ENCODE measurements around the gene SCP2.
"Not testable (repeated sequence)": the region's sequence is repeated elsewhere in the genome, so short reads cannot be mapped to it uniquely, and the experiment has no call there.

Gene SCP2

DNA sequence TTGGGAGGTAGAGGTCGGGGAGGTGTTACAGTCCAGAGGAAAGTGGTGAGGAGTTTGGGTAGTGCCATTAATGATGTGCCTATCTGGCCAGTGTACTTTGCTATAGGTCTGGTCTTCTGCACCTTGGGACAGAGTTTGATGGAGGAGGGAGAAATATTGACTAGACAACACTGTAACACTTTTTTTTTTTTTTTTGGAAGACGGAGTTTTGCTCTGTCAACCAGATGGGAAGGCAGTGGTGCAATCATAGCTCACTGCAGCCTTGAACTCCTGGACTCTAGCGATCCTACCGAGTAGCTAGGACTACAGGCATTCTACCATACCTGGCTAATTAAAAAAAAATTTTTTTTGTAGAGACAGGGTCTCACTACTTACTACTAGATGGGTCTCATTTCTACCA, 1.9 kb downstream of the SCP2 start:
- Histone ChIP-seq H3K36me3 (ENCODE audit: control insufficient read depth in 2 of 2, insufficient read depth in 2 of 2, low read length in 2 of 2) (peaks cover 0 to 2% of the 10 kb centered on the region in 2 donors), H3K9me3 (ENCODE audit: control insufficient read depth in 2 of 2, low read length in 2 of 2) (no peaks in the 10 kb centered on the region), H3K27me3 (ENCODE audit: control insufficient read depth in 2 of 2, insufficient read depth in 2 of 2, low read length in 2 of 2) (no peaks in the 10 kb centered on the region), H3K4me1 (ENCODE audit: control insufficient read depth in 2 of 2, insufficient read depth in 2 of 2, low read length in 2 of 2) (peaks cover 6 to 12% of the 10 kb centered on the region in 2 donors), H3K9ac (ENCODE audit: low read depth in 1 of 2, low read length in 2 of 2) (no peak overlapping the region), H3K4me3 (ENCODE audit: low read length in 2 of 2) (no peak overlapping the region), H3K27ac (ENCODE audit: low read depth in 2 of 2, low read length in 2 of 2) (no peak overlapping the region)

DNA sequence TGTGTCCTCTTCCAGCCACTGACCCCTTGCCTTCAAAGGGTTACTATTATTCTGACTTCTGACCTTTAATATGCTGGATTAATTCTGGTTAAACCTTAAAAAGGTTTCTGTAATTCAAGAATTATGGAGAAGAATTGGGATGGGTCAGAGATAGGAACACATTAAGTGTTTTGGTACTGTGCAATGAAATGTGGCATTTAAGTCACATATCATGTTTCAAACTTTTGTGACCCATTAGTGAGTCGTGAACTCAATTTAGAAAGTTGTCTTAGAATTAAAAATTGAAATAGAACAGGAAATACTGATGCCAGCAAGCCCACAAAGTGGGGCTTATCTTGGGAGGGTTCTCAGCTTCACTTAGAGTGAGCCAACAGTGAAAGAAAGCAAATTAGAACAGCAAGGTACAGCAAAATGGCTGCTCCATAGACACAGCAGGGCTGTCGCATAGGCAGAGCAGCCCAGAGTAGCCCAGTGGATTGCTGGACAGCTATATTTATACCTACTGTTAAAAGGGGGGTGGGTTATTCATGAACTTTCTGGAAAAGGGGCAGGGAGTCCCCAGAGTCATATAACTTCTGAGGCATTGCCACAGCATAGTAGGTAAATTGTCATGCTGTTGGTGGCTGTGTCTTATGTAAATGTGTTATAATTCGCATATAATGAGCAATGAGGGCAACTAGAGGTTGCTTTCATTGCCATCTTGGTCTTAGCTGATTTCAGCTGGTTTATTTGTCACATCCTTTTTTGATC, 10.5 kb downstream of the SCP2 start:
- Histone ChIP-seq H3K4me3 (ENCODE audit: low read length in 2 of 2) (no peak overlapping the region), H3K27ac (ENCODE audit: low read depth in 2 of 2, low read length in 2 of 2) (no peak overlapping the region)

DNA sequence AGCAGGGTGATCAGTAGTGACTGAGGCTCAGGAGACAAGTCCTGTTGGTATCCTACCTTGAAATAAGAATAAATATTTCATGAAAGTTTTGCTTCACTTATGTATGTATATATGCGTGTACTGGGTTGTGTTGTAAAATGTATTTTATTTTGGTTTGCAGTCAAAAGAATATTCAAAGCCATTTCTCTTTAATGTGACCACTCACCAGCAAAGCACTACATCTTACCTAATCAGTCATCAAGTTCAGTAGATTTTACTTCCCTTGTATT, 11.0 kb downstream of the SCP2 start:
- no peak overlapping the region for H3K4me3 ChIP-seq (ENCODE audit: low read length in 2 of 2)
- no peak overlapping the region for H3K9ac ChIP-seq (ENCODE audit: low read depth in 1 of 2, low read length in 2 of 2)
- H3K9me3 ChIP-seq (ENCODE audit: control insufficient read depth in 2 of 2, low read length in 2 of 2): no peaks in the 10 kb centered on the region
- H3K36me3 ChIP-seq (ENCODE audit: control insufficient read depth in 2 of 2, insufficient read depth in 2 of 2, low read length in 2 of 2): no peaks in the 10 kb centered on the region
- H3K27ac ChIP-seq (ENCODE audit: low read depth in 2 of 2, low read length in 2 of 2): no peak overlapping the region
- no peaks in the 10 kb centered on the region for H3K4me1 ChIP-seq (ENCODE audit: control insufficient read depth in 2 of 2, insufficient read depth in 2 of 2, low read length in 2 of 2)
- no peaks in the 10 kb centered on the region for H3K27me3 ChIP-seq (ENCODE audit: control insufficient read depth in 2 of 2, insufficient read depth in 2 of 2, low read length in 2 of 2)

More for the DNA sequence above, 10.5 kb downstream of the SCP2 start:
- Histone ChIP-seq H3K9me3 (ENCODE audit: control insufficient read depth in 2 of 2, low read length in 2 of 2) (no peaks in the 10 kb centered on the region), H3K27me3 (ENCODE audit: control insufficient read depth in 2 of 2, insufficient read depth in 2 of 2, low read length in 2 of 2) (no peaks in the 10 kb centered on the region), H3K4me1 (ENCODE audit: control insufficient read depth in 2 of 2, insufficient read depth in 2 of 2, low read length in 2 of 2) (no peaks in the 10 kb centered on the region), H3K9ac (ENCODE audit: low read depth in 1 of 2, low read length in 2 of 2) (no peak overlapping the region), H3K36me3 (ENCODE audit: control insufficient read depth in 2 of 2, insufficient read depth in 2 of 2, low read length in 2 of 2) (no peaks in the 10 kb centered on the region)

DNA sequence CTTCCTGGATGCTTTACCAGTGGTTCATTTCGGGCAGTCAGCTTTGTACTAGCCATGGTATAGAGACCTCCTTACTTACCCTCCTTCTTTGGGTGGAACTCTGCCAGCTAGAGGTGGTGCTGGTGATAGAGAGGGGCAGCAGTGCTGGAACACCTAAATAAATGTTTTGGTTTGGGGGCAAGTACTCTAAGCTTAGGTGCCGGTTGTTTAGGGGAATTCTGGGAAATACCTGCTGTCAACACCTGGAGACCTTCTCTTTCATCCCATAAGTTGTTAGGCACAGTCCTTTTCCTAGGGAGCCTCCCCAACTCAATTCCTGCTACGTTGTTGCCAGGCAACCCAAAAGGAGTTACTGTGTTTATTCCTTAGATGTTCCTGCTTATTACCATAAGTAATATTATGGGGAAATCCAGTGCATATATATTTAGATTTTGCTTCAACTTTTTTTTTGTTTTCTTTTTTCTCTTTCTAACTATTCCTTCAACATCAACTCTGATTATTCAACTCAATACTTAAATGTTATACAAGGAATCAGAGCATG, 16.9 kb downstream of the SCP2 start:
- H3K4me1 ChIP-seq (ENCODE audit: control insufficient read depth in 2 of 2, insufficient read depth in 2 of 2, low read length in 2 of 2): no peaks in the 10 kb centered on the region
- H3K36me3 ChIP-seq (ENCODE audit: control insufficient read depth in 2 of 2, insufficient read depth in 2 of 2, low read length in 2 of 2): no peaks in the 10 kb centered on the region
- H3K9ac ChIP-seq (ENCODE audit: low read depth in 1 of 2, low read length in 2 of 2): no peak overlapping the region
- no peak overlapping the region for H3K4me3 ChIP-seq (ENCODE audit: low read length in 2 of 2)
- H3K9me3 ChIP-seq (ENCODE audit: control insufficient read depth in 2 of 2, low read length in 2 of 2): no peaks in the 10 kb centered on the region
- H3K27ac ChIP-seq (ENCODE audit: low read depth in 2 of 2, low read length in 2 of 2): no peak overlapping the region
- no peaks in the 10 kb centered on the region for H3K27me3 ChIP-seq (ENCODE audit: control insufficient read depth in 2 of 2, insufficient read depth in 2 of 2, low read length in 2 of 2)

DNA sequence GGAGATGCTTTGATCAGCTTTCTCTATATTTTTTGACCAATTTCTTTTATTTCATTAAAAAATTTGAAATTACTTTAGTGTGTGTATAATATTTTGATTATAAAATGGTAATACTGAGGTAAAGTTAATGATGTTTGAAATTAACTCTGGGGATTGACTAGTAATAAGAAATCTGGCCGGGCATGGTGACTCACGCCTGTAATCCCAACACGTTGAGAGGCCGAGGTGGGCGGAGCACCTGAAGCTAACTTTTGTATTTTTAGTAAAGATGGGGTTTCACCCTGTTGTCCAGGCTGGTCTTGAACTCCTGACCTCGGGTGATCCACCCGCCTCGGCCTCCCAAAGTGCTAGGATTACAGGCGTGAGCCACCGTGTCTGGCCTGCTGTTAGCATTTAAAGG, 17.5 kb downstream of the SCP2 start:
- no peak overlapping the region for H3K27ac ChIP-seq (ENCODE audit: low read depth in 2 of 2, low read length in 2 of 2)
- H3K4me3 ChIP-seq (ENCODE audit: low read length in 2 of 2): no peak overlapping the region
- no peaks in the 10 kb centered on the region for H3K9me3 ChIP-seq (ENCODE audit: control insufficient read depth in 2 of 2, low read length in 2 of 2)
- H3K4me1 ChIP-seq (ENCODE audit: control insufficient read depth in 2 of 2, insufficient read depth in 2 of 2, low read length in 2 of 2): no peaks in the 10 kb centered on the region
- H3K36me3 ChIP-seq (ENCODE audit: control insufficient read depth in 2 of 2, insufficient read depth in 2 of 2, low read length in 2 of 2): peaks cover 0 to 2% of the 10 kb centered on the region in 2 donors
- H3K9ac ChIP-seq (ENCODE audit: low read depth in 1 of 2, low read length in 2 of 2): no peak overlapping the region
- no peaks in the 10 kb centered on the region for H3K27me3 ChIP-seq (ENCODE audit: control insufficient read depth in 2 of 2, insufficient read depth in 2 of 2, low read length in 2 of 2)

DNA sequence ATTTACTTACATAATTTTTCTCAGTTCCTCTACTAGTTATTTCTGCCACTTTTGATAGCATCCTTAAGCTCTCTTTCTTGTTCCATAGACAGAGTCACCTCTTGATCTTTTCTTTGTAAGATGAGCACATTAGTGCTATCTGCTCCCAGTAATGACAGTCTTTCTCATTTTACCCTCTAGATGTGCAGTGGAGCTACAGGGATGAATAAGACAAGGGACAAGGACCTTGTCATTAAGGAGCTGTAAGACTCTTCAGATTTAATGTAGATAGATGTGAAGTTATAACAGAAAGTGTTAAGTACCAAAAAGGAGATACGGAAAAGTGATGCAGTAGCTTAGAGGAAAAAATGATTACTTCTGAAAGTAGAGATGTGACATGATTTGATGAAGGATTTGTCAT, 20.4 kb downstream of the SCP2 start:
- H3K4me3 ChIP-seq (ENCODE audit: low read length in 2 of 2): no peak overlapping the region
- H3K9me3 ChIP-seq (ENCODE audit: control insufficient read depth in 2 of 2, low read length in 2 of 2): no peaks in the 10 kb centered on the region
- H3K4me1 ChIP-seq (ENCODE audit: control insufficient read depth in 2 of 2, insufficient read depth in 2 of 2, low read length in 2 of 2): no peaks in the 10 kb centered on the region
- no peak overlapping the region for H3K27ac ChIP-seq (ENCODE audit: low read depth in 2 of 2, low read length in 2 of 2)
- H3K9ac ChIP-seq (ENCODE audit: low read depth in 1 of 2, low read length in 2 of 2): no peak overlapping the region
- H3K27me3 ChIP-seq (ENCODE audit: control insufficient read depth in 2 of 2, insufficient read depth in 2 of 2, low read length in 2 of 2): no peaks in the 10 kb centered on the region
- peaks cover 5 to 7% of the 10 kb centered on the region in 2 donors for H3K36me3 ChIP-seq (ENCODE audit: control insufficient read depth in 2 of 2, insufficient read depth in 2 of 2, low read length in 2 of 2)

DNA sequence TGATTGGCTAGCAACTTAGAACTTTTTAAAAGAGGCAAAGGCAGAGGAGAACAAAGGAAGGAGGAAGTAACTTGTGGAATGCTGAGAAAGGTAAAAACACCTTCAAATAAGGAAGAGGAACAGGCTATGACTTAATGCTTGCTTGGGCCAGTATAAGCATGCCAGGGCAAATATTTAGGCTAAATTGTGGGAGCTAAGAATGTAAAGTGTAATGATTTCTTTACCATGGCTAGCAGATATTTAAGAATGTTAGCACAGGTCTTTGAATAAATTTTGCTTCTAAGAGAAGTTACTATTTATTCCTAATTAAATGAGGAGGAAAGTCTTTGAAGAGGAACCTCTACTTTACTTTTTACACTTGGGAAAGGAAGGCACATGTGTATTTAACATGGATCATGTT, 22.5 kb downstream of the SCP2 start:
- not testable (repeated sequence) for H3K9me3 ChIP-seq (ENCODE audit: control insufficient read depth in 2 of 2, low read length in 2 of 2); H3K4me1 ChIP-seq (ENCODE audit: control insufficient read depth in 2 of 2, insufficient read depth in 2 of 2, low read length in 2 of 2); H3K4me3 ChIP-seq (ENCODE audit: low read length in 2 of 2); H3K9ac ChIP-seq (ENCODE audit: low read depth in 1 of 2, low read length in 2 of 2); H3K27me3 ChIP-seq (ENCODE audit: control insufficient read depth in 2 of 2, insufficient read depth in 2 of 2, low read length in 2 of 2); H3K27ac ChIP-seq (ENCODE audit: low read depth in 2 of 2, low read length in 2 of 2)
- H3K36me3 ChIP-seq (ENCODE audit: control insufficient read depth in 2 of 2, insufficient read depth in 2 of 2, low read length in 2 of 2): peaks cover 5 to 10% of the 10 kb centered on the region in 2 donors

DNA sequence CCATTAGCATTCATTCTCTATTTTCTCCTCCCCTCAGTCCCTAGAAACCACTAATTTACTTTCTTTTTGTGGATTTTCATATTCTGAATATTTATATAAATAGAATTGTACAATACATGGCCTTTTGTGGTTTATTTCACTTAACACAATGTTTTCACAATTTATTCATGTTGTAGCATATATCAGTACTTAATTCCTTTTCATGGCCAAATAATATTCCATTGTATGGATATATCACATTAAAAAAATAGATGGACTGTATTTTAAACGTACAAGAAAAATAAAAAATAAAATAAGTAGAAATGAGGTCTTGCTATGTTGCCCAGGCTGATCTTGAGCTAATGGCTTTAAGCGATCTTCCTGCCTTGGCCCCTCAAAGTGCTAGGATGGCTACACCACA, 25.0 kb downstream of the SCP2 start:
- Histone ChIP-seq H3K27me3 (ENCODE audit: control insufficient read depth in 2 of 2, insufficient read depth in 2 of 2, low read length in 2 of 2) (no peaks in the 10 kb centered on the region), H3K4me3 (ENCODE audit: low read length in 2 of 2) (no peak overlapping the region), H3K9ac (ENCODE audit: low read depth in 1 of 2, low read length in 2 of 2) (no peak overlapping the region), H3K9me3 (ENCODE audit: control insufficient read depth in 2 of 2, low read length in 2 of 2) (no peaks in the 10 kb centered on the region), H3K4me1 (ENCODE audit: control insufficient read depth in 2 of 2, insufficient read depth in 2 of 2, low read length in 2 of 2) (peaks cover 3 to 4% of the 10 kb centered on the region in 2 donors), H3K36me3 (ENCODE audit: control insufficient read depth in 2 of 2, insufficient read depth in 2 of 2, low read length in 2 of 2) (peaks cover 5 to 10% of the 10 kb centered on the region in 2 donors), H3K27ac (ENCODE audit: low read depth in 2 of 2, low read length in 2 of 2) (no peak overlapping the region)

DNA sequence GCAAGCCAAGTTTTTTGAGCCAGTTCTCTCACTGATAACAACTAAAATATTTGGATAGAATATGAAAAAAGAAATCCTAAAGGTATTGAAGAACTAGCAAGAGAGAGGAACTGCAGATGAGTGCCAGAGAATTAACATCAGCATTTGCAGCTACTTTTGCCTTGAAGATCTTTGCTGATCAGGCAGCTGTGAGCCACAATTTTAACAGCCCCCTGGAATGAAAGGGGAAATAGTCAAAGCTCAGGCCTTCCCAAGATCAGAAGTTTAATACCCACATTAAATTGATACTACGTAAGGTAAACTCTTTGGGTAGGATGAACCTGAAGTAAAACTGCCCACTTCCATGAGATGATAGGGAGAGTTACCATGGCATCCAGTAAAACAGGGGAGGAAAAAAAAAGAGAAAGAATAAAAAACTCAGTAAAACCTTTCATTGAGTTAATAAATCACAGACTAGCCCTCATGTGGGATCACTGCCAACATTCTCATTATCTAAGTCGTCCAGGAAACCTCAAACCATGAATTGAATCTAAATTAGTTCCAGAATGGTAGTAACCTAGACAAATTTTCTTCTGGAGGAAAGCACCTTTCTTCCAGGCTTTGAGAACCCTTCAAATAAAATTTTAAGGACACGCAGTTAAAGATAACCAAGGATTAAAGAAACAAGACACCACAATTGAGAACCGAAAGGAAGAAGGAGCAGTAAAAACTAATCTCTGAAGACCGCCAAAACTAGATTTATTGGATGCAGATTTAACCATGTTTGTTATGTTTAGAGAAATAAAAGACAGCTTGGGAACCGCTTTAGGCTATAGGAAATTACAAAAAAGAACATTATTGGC, 28.3 kb downstream of the SCP2 start:
- H3K4me1 ChIP-seq (ENCODE audit: control insufficient read depth in 2 of 2, insufficient read depth in 2 of 2, low read length in 2 of 2): peaks cover 3 to 4% of the 10 kb centered on the region in 2 donors
- H3K9ac ChIP-seq (ENCODE audit: low read depth in 1 of 2, low read length in 2 of 2): no peak overlapping the region
- H3K27me3 ChIP-seq (ENCODE audit: control insufficient read depth in 2 of 2, insufficient read depth in 2 of 2, low read length in 2 of 2): no peaks in the 10 kb centered on the region
- peak overlapping the region in 1 of 2 donors; percentile 37 for H3K4me3 ChIP-seq (ENCODE audit: low read length in 2 of 2)
- H3K9me3 ChIP-seq (ENCODE audit: control insufficient read depth in 2 of 2, low read length in 2 of 2): no peaks in the 10 kb centered on the region
- peaks cover 5 to 11% of the 10 kb centered on the region in 2 donors for H3K36me3 ChIP-seq (ENCODE audit: control insufficient read depth in 2 of 2, insufficient read depth in 2 of 2, low read length in 2 of 2)
- peak overlapping the region in 1 of 2 donors; percentile 23 for H3K27ac ChIP-seq (ENCODE audit: low read depth in 2 of 2, low read length in 2 of 2)

DNA sequence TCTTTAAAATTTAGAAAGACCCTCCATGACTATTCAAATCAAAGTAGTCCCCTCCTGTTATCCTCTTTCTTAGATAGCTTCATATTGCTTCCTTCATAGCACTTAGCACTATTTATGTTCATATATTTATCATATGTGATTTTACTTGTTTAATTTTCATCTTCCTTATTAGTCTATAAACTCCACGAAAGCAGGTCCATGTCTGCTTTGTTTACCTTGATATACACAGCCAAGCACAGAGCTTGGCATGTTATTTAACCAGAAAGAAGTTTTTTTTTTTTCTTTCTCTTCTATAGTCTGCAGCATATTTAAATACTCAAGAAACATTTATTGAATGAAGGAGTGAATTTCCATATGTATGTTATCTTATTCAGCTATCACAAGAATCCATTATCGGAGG, 36.0 kb downstream of the SCP2 start:
- H3K4me3 ChIP-seq (ENCODE audit: low read length in 2 of 2): no peak overlapping the region
- H3K27ac ChIP-seq (ENCODE audit: low read depth in 2 of 2, low read length in 2 of 2): no peak overlapping the region
- peaks cover 0 to 10% of the 10 kb centered on the region in 2 donors for H3K36me3 ChIP-seq (ENCODE audit: control insufficient read depth in 2 of 2, insufficient read depth in 2 of 2, low read length in 2 of 2)
- H3K27me3 ChIP-seq (ENCODE audit: control insufficient read depth in 2 of 2, insufficient read depth in 2 of 2, low read length in 2 of 2): no peaks in the 10 kb centered on the region
- H3K9ac ChIP-seq (ENCODE audit: low read depth in 1 of 2, low read length in 2 of 2): no peak overlapping the region
- H3K9me3 ChIP-seq (ENCODE audit: control insufficient read depth in 2 of 2, low read length in 2 of 2): no peaks in the 10 kb centered on the region
- H3K4me1 ChIP-seq (ENCODE audit: control insufficient read depth in 2 of 2, insufficient read depth in 2 of 2, low read length in 2 of 2): no peaks in the 10 kb centered on the region

Data from mucosa of rectum (tissue), 2 donors.